GM21528 (cell line): ENCODE measurements around the gene ZC3HAV1L.
"Not testable (repeated sequence)": the region's sequence is repeated elsewhere in the genome, so short reads cannot be mapped to it uniquely, and the experiment has no call there.

Experiments used
- ATAC-seq: cut with Tn5 transposase; IDR thresholded peaks from one replicate; pipeline ENCODE4 v1.9.1; 2021; ENCODE audit warnings: mild to moderate bottlenecking, moderate library complexity; ENCODE audit not compliant: unreplicated experiment, low FRiP score

ZC3HAV1L gene

DNA sequence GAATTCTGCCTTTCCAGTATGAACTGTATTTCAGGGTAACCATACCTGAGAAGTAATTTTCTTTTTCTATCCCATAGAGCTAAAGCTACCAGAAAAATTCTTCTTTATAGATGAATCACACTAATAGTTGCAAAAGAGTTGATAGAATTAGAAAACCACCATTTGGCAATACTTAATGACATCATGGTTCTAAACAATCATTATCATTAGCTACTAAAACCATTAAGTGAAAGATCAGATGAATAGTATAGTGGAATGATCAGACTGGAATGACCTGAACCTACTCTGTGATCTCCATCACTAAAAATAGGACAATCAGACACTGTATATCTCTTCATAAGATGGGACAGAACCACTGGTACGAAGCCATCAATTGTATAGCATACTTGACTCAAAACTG lies 19.8 kb upstream of the ZC3HAV1L start:
- no peak for ATAC-seq

DNA sequence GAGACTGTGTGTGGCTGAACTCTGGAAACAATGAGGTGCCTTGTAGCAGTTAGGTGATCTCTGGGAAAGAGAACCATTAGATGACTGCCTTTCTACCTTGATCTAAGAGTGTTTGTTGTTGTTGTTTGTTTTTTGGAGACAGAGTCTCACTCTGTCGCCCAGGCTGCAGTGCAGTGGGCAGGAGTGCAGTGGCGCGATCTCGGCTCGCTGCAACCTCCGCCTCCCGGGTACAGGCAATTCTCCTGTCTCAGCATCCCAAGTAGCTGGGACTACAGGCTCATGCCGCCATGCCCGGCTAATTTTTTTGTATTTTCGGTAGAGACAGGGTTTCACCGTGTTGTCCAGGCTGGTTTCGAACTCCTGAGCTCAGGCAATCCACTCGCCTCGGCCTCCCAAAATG lies 18.8 kb upstream of the ZC3HAV1L start:
- not testable (repeated sequence) for ATAC-seq

DNA sequence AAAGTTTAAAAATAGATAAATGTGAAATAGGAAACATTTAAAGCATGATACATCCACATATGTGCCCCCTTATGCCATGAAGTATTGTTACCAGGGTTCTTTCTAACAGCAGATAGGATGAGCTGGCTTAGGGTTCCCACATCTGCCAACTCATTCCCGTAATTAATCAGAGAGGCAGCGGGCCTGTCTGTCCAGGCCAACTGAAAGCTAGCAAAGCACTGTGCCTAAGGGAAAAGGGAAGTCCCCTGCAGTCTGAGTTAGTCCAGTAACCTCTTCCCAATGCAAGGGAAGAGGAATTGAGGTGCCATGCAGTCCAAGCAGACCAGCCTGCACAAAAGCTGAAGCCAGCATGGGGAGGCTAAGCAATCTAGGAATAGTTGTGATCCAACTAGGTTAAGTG lies 18.3 kb upstream of the ZC3HAV1L start:
- no peak for ATAC-seq

- no peak for ATAC-seq
Measured at GRCh38 chr7:139051655-139052054, 15.8 kb upstream of the ZC3HAV1L start.

- no peak for ATAC-seq
Measured at GRCh38 chr7:139049936-139050335, 14.1 kb upstream of the ZC3HAV1L start.

DNA sequence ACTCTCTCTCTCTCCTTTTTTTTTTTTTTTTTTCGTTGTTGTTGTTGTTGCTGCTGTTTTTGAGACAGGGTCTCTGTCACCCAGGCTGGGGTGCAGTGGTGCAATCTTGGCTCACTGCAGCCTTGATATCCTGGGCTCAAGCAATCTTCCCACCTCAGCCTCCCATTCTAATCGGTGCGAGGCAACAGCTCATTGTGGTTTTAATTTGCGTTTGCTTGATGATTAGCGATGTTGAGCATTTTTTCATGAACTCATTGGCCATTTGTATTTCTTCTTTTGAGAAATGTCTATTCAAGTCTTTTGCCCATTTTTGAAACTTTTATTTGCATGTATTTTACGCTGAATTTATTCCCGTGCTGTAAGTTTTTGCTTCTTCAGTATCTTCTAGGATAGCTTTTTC lies 13.3 kb upstream of the ZC3HAV1L start:
- no peak for ATAC-seq

DNA sequence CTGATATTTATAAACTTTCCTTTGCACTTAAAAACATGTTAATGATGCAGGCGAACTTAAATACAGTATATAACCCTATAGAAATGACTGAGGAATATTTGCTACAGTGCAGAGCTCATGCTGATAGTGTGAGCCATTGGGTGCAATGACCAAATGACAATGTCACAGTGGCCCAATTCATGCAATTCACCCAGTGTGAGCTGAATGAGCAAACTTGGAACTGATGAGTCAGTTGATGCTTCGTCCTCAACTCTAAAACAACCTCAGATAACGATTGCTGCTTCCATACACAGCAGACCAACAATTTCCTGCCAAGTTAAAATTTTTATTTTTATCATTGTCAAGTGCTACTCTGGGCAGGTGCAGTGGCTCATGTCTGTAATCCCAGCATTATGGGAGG lies 12.1 kb upstream of the ZC3HAV1L start:
- no peak for ATAC-seq

GRCh38 chr7:139046143-139046542 lies 10.3 kb upstream of the ZC3HAV1L start:
- ATAC-seq, result no peak

DNA sequence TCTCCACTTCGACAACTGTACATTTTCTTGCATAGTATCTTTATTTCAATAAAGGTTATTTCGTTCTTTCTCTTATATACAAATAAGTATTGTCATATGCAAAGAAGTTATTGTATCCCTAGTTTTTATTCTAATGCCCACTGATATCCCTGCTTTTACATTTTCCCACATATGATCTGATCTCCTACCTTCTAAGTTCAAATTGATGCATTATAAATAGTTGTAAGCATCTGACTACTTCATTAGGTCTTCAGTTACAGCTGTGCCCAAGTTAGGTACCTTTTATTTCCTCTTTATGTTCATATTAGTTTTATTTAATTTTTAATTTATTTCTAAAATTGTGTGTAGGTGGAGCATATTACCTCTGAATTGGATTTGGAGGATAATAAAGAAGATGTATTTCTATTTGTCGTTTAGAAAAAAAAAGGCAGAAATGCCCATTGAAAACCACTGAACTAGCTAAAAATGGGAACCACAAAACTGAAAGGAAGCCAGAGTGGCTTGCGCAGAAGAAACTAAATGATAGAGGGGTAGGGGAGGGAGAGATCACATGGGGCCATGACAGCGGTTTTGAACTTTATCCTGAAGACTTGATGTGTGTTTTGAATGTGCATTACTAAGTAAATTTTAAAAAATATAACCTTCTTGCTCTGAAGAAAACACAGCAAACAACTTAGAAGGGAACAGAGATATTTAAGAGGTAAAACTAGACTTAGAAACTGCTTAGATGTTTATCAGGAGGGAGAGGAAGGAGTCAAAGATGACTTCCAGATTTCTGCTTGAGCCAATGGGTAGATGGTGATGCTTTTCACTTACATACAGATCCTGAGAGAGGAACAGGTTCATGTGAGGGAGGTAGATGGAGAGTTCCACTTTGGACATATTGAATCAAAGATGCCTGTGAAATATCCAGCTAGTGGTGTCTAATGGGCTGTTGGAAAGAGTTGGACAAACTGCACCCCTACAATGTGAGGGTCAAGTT lies 9.3 kb upstream of the ZC3HAV1L start:
- ATAC-seq, result no peak

DNA sequence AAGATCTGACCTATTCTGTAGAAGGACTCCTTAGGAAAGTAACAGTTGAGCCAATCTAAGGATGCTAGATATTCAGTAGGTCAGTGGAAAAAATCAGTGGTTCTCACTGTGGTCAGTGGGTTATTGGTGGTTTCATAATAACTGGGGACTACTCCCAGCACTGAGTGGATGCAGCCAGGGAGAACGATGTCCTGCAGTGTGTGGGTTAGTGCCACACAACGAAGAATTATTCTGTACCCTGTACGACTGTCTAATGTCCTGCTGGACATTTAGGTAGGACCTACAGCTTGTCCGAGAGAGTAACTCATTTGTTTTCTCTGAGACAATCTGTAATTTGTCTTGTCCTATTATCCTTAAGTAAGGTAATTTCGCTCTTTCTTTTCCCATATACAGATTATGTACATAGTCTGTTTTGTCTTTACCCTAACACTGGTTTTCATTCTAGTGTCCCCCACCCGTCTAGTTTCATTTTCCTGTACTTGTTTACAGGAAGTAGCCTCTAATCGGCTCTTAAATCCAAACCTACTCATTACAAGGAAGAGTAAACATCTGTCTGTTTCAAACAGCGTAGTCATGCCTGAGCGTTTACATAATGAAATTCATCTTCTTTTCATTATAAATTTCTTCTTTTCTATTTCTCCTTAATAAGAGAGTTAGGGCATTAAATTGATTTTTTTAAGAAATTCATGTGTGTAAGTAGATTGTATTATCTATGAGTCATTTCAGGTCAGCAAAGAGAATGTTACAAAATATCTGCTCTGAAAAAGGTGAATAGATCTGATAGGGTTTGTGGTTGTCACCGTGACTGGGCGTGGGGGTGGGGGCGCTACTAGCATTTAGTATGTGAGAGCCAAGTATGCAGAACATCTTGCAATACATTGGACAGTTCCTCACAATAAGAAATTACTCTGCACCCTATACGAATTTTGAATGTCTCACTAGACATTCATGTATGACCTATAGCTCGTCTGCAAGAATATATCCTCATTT lies 8.3 kb upstream of the ZC3HAV1L start:
- ATAC-seq, result no peak

DNA sequence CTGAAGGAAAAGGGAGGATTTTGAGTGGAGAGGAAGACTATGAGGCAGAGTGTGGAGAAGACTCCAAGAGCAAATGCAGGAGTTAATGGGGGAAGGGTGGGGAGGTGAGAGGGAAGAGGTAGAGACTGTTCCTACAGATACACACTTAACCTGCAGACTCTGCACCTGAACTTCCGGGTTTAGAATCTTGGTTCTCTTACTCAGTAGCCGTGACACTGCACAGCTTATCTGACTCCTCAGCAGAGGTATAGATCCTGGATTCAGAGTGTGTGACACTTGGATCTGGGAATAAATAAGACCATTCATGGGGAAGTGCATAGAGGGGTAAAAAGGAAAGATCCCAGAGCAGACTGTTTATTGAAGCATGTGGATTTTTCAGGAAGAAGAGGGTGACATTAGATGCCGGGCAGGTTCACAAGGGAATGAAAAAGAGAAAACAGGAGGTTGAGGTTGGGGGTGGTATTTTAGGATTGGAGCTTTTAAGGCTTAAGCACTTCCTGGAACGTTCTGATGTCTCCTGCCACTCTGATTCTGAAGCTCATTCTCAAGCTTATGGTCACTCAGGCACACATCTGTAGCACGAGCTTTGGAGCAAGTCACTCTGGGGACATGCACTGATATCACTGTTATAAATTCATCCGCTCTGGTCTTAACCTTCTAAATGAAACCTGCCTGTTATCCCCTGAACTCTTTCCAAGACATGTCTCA lies 5.7 kb upstream of the ZC3HAV1L start:
- no peak for ATAC-seq

DNA sequence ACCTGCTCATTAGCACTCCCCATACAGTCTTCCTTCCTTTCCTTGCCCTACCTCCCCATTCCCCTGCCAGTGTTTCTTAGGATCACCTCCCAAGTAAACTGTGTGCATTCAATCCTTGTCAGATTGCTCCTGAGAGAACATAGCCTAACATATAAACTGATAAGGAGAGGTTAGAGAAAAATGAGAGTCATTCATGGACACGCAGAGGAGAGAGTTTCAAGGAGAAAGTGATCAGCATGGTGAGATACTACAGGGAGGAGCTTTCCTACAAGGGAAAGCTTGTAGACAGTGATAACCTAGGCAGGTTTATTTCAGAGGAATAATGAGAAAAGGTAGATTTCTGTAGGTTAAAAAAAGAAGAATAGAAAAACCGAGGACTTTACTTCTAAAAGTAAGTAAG lies 2.8 kb upstream of the ZC3HAV1L start:
- no peak for ATAC-seq

DNA sequence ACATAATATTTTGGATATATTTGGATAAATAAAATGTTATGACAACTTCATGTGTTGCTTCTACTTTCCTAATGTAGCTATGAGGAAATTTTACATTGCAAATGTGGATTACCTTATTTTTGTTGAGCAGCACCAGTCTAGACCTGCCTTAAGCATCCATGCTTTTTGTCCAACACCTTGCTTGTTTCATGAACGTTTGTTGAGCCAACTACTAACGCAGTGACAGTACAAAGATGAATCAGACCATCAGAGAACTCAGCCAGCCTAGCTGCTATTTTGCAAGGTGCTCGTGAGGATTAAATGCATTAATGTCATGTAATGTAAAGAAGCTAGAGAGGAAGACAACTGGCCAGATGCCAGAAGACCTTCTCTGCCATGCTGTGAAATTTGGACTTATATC lies 1.1 kb upstream of the ZC3HAV1L start:
- ATAC-seq, result no peak

GRCh38 chr7:139034855-139035585 lies 822 bp downstream of the ZC3HAV1L start:
- ATAC-seq, result peak; percentile 36

DNA sequence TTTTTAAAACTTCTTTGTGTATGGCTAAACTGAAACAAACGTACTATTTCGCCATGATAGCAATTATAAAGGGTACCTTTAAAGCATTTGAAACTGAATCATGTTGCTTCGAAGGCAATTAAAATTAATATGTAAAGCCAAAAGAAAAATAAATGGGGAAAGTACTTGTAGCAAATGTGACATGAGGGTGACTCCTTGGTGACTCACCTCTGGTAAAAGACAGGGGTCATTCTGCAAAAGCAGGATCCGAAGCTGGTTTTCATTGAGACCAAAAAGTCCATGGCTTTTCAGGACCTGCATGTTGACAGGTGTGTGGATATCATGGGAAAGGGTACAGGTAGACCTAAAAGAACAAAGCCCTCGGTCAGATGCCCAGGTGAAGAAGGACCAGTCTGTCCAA lies 1.5 kb downstream of the ZC3HAV1L start:
- ATAC-seq, result no peak

GRCh38 chr7:139033346-139034114 lies 2.3 kb downstream of the ZC3HAV1L start:
- no peak for ATAC-seq

- ATAC-seq, result no peak
Measured at GRCh38 chr7:139032473-139032872, 3.4 kb downstream of the ZC3HAV1L start.

DNA sequence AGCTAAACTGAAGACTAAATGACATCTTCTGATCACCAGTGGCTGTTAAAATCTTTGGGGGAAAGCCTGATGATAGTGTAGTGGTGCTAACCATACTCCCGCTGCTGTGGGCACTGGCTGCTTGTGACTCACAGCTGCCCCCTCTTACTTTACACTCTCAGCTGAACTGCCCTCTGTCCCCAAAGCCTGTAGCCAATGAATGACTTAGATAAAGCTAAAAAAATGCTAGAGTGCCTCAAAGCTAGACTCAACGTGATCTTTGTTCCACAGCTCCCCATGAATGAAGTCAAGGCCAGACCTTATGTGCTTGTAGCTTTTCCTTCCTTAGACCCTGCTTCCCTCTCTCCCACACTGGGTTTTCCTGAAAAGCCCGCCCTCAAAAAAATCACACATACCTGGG lies 6.5 kb downstream of the ZC3HAV1L start:
- no peak for ATAC-seq

- ATAC-seq, result no peak
Measured at GRCh38 chr7:139026551-139026950, 9.3 kb downstream of the ZC3HAV1L start.
